NCI-H526 treated with DMSO at 0.1 percent for 48 hours (cell line): ENCODE data around the gene GOLIM4.

Experiments used
- DNase-seq: peaks from one replicate; lab custom pipeline; 2025; lab: John Stamatoyannopoulos, UW

GOLIM4 gene

GRCh38 chr3:167989999-167990398, 105.7 kb downstream of the GOLIM4 start:
- DNase-seq, result no peak

GRCh38 chr3:167989066-167989465, 106.7 kb downstream of the GOLIM4 start:
- no peak for DNase-seq

DNA sequence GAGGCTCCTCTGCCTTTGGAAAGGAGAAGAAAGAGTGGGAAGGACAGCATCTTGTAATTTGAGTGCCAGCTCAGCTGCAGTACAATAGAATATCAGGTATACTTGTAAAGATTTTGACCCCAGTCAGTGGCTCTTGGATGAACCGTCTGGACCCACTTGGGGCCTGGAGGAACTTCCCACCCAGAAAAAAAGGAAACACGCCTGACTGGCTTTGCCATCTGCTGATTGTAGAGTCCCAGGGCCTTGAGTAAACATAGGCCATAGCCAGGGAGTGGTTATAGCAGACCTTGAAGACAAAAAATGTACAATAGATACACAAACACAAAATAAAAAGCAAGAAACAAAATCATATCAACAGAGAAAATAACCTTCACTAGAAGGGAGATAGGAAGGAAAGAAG, 112.1 kb downstream of the GOLIM4 start:
- DNase-seq, result no peak

DNA sequence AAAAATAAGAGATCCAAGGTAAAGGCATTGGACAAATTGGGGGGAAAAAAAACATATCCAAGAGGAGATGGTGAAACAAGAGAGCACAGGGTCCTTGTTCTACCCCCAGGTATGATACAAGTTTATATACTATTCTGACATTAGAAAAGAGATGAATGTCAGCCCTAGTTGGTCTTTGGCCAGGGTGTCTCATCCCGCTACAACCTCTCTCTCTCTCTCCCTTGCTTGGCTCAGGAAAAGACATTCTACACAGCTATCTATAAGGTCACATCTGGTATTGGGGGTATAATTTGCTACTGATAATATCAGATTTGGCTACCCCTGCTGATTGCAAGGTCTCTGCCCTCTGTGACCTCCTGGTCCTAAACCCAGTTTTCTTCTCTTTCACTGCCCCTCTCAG, 117.2 kb downstream of the GOLIM4 start:
- no peak for DNase-seq

DNA sequence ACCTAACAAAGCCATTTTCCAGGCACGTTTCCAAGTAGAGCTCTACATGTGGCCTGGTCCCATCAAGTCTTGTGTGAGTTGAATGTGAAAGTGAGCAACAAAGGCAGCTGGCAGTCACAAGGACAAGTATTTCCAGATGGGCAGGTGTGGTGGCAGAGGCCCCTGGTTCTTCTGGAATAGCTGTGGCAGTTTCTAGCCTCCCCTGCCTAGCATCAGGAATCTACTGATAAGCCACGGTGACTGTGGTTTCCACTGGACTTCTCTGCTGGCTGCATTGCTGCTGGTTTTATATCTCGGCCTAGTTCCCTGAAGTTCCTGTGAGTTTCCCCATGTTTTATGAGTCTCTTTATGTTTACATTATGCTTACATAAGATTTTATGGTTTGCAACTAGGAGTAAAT, 117.7 kb downstream of the GOLIM4 start:
- DNase-seq, result no peak

GRCh38 chr3:167976516-167977361, 119.0 kb downstream of the GOLIM4 start:
- no peak for DNase-seq

- no peak for DNase-seq
These were observed 121.8 kb downstream of the GOLIM4 start for GRCh38 chr3:167973901-167974300.

DNA sequence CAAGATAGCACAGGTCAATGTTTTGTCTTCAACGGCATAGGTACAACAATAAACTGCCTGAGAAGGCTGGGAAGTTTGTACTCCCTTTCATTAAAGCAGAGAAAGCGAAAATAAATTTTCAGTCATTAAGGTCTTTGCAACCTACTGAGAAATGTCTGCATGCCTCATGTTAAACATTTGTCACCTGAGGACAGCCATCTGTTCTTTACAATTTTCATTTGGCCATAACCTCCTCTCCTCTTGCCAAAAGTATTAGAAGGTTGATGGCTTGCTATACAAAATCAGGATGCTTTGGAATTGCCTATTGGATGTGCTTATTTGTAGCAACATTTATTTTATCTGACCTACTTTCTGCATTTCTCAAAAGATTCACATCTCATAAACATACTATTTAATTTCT, 122.7 kb downstream of the GOLIM4 start:
- DNase-seq, result no peak

DNA sequence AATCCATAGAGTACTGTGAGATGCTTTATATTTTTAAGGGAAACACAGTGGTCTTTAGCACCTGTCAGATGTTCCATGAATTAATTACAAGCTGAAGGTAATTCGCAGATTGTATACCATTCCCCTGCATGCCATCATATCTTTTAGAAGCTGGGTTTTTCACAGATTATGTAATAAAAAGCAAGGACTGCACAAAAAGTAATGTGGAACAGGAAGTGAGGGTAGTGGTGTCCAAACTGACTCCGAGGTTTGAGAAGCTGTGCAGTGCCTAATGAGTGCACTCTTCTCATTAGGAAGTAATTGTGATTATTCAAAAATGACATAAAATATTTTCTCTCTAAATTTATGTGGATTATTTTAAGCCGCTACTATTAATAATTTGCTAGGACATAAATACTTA, 123.2 kb downstream of the GOLIM4 start:
- DNase-seq, result no peak

DNA sequence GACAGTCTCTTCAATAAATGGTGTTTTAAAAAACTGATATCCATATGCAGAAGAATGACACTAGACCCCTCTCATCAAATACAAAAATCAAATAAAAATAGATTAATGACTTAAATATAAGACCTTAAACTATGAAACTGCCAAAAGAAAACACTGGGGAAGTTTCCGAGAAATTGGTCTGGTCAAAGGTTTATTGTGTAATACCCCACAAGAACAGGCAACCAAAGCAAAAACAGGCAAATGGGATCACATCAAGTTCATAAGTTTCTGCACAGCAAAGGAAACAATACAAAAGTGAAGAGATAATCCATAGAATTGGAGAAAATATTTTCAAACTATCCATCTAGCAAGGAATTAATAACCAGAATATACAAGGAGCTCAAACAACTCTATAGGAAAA, 126.2 kb downstream of the GOLIM4 start:
- no peak for DNase-seq

DNA sequence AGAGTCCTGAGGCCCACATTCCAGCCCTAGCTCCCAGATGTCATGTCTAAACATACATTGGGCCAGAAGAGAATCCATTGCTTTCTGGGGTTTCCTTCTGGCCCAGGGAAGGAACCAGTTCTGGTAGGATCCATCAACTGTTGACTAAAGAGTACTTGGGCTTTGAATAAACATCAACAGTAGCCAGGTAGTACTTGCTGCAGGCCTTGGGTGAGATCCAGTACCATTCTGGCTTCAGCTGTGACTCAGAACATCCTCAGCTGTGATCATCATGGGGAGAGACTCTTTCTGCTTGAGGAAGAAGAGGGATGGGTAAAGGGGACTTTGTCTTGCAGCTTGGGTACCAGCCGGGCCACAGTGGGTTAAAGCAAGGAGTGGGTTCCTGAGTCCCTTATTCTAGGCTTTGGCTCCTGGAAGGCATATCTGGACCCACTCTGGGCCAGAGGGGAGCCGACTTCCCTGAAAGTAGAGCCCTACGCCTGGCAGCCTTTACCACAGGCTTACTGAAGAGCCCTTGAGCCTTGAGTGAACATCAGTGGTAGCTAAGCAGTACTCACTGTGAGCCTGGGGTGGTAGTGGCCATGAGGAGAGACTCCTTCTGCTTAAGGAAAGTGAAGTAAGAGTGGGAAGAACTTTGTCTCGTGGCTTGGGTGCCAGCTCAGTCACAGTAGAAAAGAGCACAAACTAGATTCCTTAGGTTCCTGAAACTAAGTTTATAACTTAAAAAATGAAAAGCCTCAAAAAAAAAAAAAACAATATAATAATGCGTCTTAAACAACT, 128.3 kb downstream of the GOLIM4 start:
- no peak for DNase-seq
